Measurements from ENCODE around the gene OARD1. TPM values are rescaled to one million over a fixed set of nuclear protein-coding genes. Genes with fewer than 3 reads are reported as not detected.

The OARD1 gene
- total RNA-seq, 2 donors from 2014 or later: 28.5 to 29.2 TPM

DNA sequence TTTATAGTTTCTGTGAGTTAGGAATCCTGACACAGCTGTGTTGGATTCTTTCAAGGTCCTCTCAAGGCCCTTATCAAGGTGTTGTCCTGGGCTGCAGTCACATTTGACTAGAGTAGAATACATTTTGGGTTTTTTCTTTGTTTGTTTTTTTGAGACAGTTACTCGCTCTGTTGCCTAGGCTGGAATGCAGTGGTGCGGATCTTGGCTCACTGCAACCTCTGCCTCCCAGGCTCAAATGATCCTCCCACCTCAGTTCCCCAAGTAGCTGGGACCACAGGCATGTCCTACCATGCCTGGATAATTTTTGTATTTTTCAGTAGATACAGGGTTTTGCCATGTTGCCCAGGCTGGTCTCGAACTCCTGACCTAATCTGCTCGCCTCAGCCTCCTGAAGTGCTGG, 16.3 kb upstream of the OARD1 start:
- no peak overlapping the region for H3K27ac Mint-ChIP-seq
- ATAC-seq: no peak
- H3K4me1 Mint-ChIP-seq: peaks cover 5% of the 10 kb centered on the region

DNA sequence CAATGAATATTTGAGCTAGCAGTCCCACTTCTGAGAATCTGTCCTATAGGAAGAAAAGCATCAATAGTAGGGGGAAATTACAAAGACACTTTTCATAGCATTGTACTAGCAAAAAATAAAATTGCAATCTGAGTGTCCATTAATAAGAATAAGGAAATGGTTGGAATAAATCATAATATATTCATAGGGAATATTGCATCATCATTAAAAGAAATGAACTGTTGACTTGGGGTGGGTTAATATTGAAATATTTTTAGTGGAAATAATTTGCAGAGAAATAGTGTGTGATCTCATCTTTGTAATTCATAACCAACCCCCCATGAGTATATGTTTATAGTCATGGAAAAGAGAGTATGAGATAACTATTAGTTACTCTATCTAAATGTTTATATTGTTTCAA, 13.0 kb upstream of the OARD1 start:
- peaks cover 24% of the 10 kb centered on the region for H3K4me1 Mint-ChIP-seq
- no peaks in the 10 kb centered on the region for H3K9me3 ChIP-seq (ENCODE audit: control insufficient read depth, low read length, poor library complexity, severe bottlenecking)
- peaks cover 7% of the 10 kb centered on the region for H3K36me3 Mint-ChIP-seq (ENCODE audit: low read depth)
- no peak for ATAC-seq
- no peaks in the 10 kb centered on the region for H3K27me3 Mint-ChIP-seq
- H3K27ac Mint-ChIP-seq: no peak overlapping the region
- H3K4me3 Mint-ChIP-seq: no peak overlapping the region
- DNase-seq: no peak

More for the DNA sequence above, 16.3 kb upstream of the OARD1 start:
- Mint-ChIP-seq H3K27me3 (no peaks in the 10 kb centered on the region), H3K36me3 (ENCODE audit: low read depth) (peaks cover 10% of the 10 kb centered on the region), H3K4me3 (no peak overlapping the region)
- H3K9me3 ChIP-seq (ENCODE audit: control insufficient read depth, low read length, poor library complexity, severe bottlenecking): no peaks in the 10 kb centered on the region
- DNase-seq: no peak

DNA sequence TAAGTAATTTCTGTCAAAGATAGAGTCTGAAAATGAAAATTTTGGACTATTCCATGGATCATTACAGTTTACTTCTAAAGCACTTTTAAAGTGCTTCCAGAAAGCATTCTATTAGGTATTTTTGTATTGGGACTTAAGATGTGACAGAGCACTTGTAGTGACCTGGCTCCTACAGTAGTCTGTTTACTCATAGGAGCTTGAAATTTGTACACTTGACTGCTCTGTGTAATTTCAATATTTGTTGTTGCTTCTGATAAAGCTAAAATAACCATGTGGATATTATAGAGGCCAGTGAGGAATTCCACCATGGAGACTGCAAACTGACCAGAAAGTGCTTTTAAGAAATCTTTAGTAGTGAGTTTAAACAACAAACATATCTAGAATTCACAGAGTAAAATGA, 10.9 kb upstream of the OARD1 start:
- no peak for DNase-seq
- peaks cover 7% of the 10 kb centered on the region for H3K36me3 Mint-ChIP-seq (ENCODE audit: low read depth)
- H3K27ac Mint-ChIP-seq: no peak overlapping the region
- H3K4me1 Mint-ChIP-seq: peaks cover 28% of the 10 kb centered on the region
- H3K27me3 Mint-ChIP-seq: no peaks in the 10 kb centered on the region
- no peaks in the 10 kb centered on the region for H3K9me3 ChIP-seq (ENCODE audit: control insufficient read depth, low read length, poor library complexity, severe bottlenecking)
- no peak overlapping the region for H3K4me3 Mint-ChIP-seq
- ATAC-seq: no peak

DNA sequence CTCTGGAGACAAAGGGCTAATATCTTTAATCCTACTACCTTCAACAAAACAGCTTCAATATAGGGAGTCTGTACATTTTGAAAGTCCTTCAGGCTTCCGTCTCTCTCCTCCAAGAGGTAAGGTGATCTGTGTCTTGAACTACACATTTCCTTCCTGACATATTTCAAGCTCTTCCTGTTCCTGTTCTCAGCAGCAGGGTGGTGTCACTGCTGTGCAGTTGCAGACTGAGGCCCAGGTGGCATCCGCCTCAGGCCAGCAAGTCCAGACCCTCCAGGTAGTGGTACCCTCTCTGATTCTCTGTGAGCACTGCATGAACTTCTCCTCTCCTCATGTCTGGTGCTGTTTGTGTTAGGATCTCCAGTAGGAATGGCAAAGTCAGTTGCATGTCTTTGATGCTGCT, 8.5 kb upstream of the OARD1 start:
- Mint-ChIP-seq H3K4me1 (peaks cover 32% of the 10 kb centered on the region), H3K27me3 (no peaks in the 10 kb centered on the region), H3K4me3 (peak overlapping the region; percentile 80), H3K36me3 (ENCODE audit: low read depth) (peaks cover 4% of the 10 kb centered on the region), H3K27ac (peak overlapping the region; percentile 94)
- DNase-seq: peak in 1 of 3 donors; percentile 10
- no peaks in the 10 kb centered on the region for H3K9me3 ChIP-seq (ENCODE audit: control insufficient read depth, low read length, poor library complexity, severe bottlenecking)
- peak; percentile 91 for ATAC-seq

DNA sequence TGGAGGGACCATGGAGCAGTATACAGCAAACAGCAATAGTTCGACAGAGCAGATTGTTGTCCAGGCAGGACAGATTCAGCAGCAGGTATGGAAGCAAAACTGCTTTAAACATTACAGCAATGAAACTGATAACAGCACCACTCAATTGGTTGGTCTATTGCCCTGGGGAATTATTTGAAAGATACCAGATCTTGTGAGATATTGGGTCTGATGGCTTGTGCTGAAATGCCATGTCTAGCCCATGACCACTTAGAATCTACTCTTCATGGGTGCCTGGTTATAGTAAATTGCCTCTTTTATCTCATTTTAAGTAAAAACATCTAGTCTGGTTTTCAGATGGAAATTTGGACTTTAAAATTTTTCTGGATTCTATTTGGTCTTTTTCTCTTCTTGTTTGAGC, 6.9 kb upstream of the OARD1 start:
- Mint-ChIP-seq H3K27me3 (no peaks in the 10 kb centered on the region), H3K27ac (no peak overlapping the region), H3K36me3 (ENCODE audit: low read depth) (peaks cover 2% of the 10 kb centered on the region), H3K4me3 (no peak overlapping the region), H3K4me1 (peaks cover 48% of the 10 kb centered on the region)
- no peak for ATAC-seq
- no peak for DNase-seq
- no peaks in the 10 kb centered on the region for H3K9me3 ChIP-seq (ENCODE audit: control insufficient read depth, low read length, poor library complexity, severe bottlenecking)

DNA sequence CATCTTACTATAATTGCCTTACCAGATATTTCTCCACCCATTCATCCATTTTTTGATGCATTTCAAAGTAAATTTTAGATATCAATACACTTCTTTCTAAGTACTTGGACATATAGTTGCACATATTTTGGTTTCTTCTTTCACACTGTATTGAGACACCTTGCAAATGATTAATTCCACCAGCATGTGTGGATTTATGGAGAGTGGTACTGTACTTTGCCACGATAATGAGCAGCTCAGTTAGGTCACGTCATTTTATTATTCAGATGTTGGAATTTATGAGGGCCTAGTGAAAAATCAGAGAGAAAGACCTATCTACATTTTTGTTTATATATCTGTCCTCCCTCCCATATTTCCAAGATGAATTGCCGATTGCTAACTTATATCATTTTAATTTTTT, 5.9 kb upstream of the OARD1 start:
- Mint-ChIP-seq H3K27ac (no peak overlapping the region), H3K4me3 (no peak overlapping the region), H3K36me3 (ENCODE audit: low read depth) (peaks cover 4% of the 10 kb centered on the region), H3K27me3 (no peaks in the 10 kb centered on the region), H3K4me1 (peaks cover 49% of the 10 kb centered on the region)
- ATAC-seq: no peak
- DNase-seq: no peak
- no peaks in the 10 kb centered on the region for H3K9me3 ChIP-seq (ENCODE audit: control insufficient read depth, low read length, poor library complexity, severe bottlenecking)

DNA sequence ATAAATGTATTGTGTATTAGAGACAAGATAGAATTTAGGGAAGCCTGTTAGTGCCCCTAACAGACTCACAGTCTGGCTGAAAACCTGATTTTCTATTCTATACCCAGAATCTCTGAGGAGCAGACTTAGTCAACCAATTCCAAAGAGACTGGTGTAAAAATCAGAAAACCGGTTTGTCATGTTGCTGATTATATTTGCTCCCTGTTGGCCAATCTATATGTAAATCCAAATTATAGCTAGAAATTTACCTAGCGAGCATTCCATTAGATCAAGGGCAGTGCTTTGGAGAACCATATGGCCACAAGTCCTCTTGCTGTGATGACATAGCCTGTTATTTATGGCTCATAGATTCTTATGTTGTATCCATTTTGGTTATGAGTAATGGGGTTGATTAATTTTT, 5.4 kb upstream of the OARD1 start:
- Mint-ChIP-seq H3K4me1 (peaks cover 47% of the 10 kb centered on the region), H3K27me3 (no peaks in the 10 kb centered on the region), H3K27ac (peak overlapping the region; percentile 98), H3K4me3 (no peak overlapping the region), H3K36me3 (ENCODE audit: low read depth) (peaks cover 4% of the 10 kb centered on the region)
- no peaks in the 10 kb centered on the region for H3K9me3 ChIP-seq (ENCODE audit: control insufficient read depth, low read length, poor library complexity, severe bottlenecking)
- DNase-seq: no peak
- ATAC-seq: no peak

DNA sequence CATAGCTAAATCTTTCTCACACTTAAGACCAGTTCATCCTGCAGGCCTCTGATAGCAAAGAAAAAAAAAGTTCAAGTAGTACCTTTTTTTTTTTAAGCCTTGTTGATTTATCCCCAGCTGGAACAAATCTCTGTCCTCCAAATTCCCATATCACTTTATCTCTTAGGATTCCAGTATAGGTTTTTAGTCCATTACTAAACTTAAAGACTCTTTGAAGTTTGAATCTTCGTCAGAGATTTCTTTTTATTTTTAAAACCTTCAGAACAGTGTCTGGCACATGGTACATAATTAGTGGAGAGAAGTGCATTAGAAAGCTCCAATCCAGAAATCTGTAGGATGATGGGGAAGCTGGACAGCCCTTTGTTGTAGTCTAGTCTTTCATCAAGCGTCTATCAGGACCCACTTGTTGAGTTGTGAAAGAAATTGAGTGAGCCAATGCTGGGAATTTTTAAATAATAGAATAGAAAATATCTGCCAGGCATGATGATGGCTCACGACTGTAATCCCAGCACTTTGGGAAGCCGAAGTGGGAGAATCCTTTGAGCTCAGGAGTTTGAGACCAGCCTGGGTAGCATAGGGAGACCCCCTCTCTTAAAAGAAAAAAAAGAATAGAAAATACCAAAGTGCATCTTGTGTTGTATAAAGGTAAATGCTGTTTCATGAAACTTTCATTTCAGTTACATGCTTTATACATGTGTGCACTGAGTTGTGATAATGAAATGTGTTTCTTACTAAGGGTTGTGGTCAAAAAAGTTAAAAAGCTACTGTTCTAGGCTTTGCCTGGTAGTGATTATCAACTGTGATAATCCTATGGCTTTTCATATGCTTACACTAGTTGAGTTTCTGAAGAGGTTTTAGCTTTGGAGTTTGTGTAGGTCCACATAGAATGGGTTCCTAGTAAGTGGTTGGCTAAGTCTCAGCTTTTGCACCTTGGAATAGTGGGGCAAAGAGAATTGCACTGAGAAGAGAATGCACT, 3.8 kb upstream of the OARD1 start:
- Mint-ChIP-seq H3K36me3 (ENCODE audit: low read depth) (peaks cover 4% of the 10 kb centered on the region), H3K27ac (peak overlapping the region; percentile 98), H3K4me3 (peak overlapping the region; percentile 49), H3K27me3 (no peaks in the 10 kb centered on the region), H3K4me1 (peaks cover 46% of the 10 kb centered on the region)
- no peak for ATAC-seq
- no peak for DNase-seq
- H3K9me3 ChIP-seq (ENCODE audit: control insufficient read depth, low read length, poor library complexity, severe bottlenecking): no peaks in the 10 kb centered on the region

DNA sequence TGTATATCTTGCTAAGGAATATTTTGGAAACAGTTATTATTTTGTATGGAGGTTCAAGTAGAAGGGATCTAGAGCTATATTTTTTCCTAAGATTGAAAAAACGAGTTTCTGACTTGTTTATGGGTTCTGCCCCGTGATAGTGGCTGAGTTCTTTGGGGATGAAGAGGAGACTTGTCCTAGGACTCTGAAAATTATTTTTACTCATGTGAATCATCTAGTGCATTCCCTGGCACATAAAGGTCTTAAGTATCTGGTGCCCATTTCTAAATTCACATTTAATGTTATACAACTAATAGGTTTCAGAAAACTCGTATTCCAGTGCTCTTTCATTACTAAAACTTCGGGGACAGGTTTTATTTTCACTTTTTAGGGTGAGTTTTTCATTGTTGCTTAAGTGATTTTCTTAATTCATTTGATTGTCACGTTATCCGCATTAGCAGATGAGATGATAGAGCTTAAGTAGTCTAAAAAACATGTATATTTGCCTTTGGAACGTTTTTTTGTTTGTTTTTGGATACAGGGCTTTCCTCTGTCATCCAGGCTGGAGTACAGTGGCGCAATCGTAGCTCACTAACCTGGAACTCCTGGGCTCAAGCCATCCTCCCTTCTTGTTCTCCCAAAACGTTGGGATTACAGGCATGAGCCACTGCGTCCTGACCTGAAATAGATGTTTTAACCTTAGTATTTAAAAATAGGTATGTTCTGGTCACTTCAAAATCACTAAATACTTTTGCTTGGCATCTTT, 2.7 kb upstream of the OARD1 start:
- DNase-seq (no peak), ATAC-seq (no peak)
- H3K9me3 ChIP-seq (ENCODE audit: control insufficient read depth, low read length, poor library complexity, severe bottlenecking): no peaks in the 10 kb centered on the region
- Mint-ChIP-seq H3K4me1 (peaks cover 43% of the 10 kb centered on the region), H3K27me3 (no peaks in the 10 kb centered on the region), H3K36me3 (ENCODE audit: low read depth) (peaks cover 4% of the 10 kb centered on the region), H3K27ac (peak overlapping the region; percentile 98), H3K4me3 (peak overlapping the region; percentile 97)

DNA sequence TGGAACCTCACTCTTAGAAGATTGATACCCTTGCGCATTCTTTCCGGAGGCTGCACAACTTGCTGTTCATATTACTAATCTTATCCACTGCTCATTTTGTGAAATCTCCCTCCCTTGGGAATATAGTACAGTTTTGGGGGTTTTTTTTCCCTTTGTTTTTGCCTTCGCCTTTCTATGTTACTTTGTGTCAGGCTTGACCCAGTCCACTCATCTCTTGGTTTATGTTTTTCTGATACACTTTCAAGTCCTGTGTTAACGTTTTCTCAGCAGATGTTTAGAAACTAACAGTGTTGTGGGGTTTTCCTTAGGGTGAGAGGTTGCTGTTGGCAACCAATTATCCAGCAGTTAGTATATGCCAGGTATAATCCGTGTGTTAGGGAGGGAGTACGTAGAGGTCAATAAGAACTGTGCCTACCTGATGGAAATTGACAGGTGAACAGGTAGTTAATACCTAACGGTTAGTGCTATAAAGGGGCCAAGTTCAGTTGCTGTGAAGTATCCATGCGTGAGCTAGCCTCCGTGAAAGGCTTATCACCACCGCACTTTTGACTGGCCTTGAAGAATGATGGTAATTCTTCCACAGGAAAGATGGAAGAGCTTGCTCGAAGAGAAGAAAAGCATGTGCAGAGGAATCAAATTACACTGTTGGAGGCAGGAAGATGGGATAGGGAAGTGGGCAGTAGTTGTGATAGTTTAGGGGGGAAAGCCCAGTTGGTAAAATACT, 2.0 kb upstream of the OARD1 start:
- Mint-ChIP-seq H3K4me1 (peaks cover 43% of the 10 kb centered on the region), H3K27me3 (no peaks in the 10 kb centered on the region), H3K27ac (peak overlapping the region; percentile 98), H3K4me3 (peak overlapping the region; percentile 97), H3K36me3 (ENCODE audit: low read depth) (peaks cover 4% of the 10 kb centered on the region)
- H3K9me3 ChIP-seq (ENCODE audit: control insufficient read depth, low read length, poor library complexity, severe bottlenecking): no peaks in the 10 kb centered on the region
- ATAC-seq (no peak), DNase-seq (no peak)

DNA sequence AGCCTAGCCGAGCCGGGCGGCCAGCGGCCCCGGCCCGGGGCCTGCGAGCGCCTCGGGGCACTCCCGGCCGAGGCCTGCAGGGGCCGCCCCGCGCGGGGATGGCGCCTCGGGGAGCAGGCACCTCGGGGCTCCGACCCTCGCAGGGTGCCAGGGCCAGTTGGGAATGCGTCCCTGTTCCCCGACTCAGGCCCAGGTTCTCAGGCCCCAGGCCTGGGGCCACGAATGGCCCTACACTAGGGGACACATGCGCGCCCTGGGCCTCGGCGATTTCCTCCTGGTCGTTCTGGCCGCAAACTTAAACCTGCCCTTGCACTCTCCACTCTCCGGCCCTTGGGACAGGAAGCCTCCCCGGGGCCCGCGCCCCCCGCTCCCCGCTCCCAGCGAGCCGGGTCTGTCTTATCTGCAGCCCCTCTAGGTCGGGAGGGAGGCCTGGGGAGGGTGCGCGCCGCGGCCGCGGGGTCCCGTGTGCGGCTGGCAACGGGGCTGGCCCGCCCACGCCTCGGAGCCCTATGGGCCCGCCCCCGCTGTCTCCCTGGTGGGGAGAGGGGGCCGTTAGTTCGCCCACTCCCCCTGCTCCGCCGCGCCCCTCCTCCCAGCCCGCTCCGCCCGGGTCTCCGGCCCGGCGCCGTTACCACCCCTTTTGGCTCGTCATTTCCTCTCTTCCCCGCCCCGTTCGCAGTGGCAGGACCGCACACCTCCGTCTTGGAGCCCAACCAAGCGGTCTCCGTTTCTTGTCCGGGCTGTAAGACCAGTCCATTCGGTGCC, 1.2 kb upstream of the OARD1 start:
- peaks cover 4% of the 10 kb centered on the region for H3K36me3 Mint-ChIP-seq (ENCODE audit: low read depth)
- ATAC-seq (peak; percentile 15), DNase-seq (peak; percentile 75 to 80 (median 80))
- H3K27me3 Mint-ChIP-seq: no peaks in the 10 kb centered on the region
- peaks cover 39% of the 10 kb centered on the region for H3K4me1 Mint-ChIP-seq
- no peaks in the 10 kb centered on the region for H3K9me3 ChIP-seq (ENCODE audit: control insufficient read depth, low read length, poor library complexity, severe bottlenecking)
- H3K27ac Mint-ChIP-seq: peak overlapping the region; percentile 98
- H3K4me3 Mint-ChIP-seq: peak overlapping the region; percentile 97

DNA sequence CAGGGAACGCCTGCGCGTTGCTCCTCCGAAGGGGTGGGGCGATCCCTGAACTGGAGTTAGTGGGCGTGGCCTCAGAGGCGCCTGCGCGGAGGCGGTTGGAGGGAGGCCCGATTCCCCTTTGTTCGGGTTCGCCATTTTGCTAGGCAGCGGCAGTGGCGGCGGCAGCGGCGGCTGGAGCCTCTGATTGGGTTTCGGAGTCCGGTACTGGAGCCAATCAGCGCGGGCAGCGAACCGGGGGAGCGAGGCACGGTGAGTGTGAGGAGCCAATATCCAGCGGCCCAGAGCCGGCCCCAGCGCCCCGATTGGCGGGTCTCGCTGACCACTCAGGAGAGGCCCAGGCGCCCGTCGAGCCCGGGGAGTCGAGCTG, 663 bp upstream of the OARD1 start, which contains the start of gene NFYA:
Gene NFYA (plus strand): TSS at position 139 of the 367 bp plus-strand sequence. CDS start 6,116 bp downstream, outside the sequence.
- Mint-ChIP-seq H3K4me1 (peaks cover 39% of the 10 kb centered on the region), H3K27ac (peak within 1 kb of the TSS; percentile 98), H3K36me3 (ENCODE audit: low read depth) (peaks cover 4% of the 10 kb centered on the region), H3K4me3 (peak within 1 kb of the TSS; percentile 97), H3K27me3 (no peaks in the 10 kb centered on the region)
- H3K9me3 ChIP-seq (ENCODE audit: control insufficient read depth, low read length, poor library complexity, severe bottlenecking): no peaks in the 10 kb centered on the region
- peak; percentile 99 to 100 (median 100) for DNase-seq
- peak; percentile 71 for ATAC-seq

Data from T-helper 17 cell (primary cell).